IPS DF 19.7 (cell line): ENCODE results near the gene BOC.
"Not testable (repeated sequence)": the region's sequence is repeated elsewhere in the genome, so short reads cannot be mapped to it uniquely, and the experiment has no call there.

Source experiments
- DNase-seq: peaks from one replicate; pipeline ENCODE4 v3.0.0-alpha.2; 2013; ENCODE audit warnings: low read depth, low spot score

Gene BOC, protein sequence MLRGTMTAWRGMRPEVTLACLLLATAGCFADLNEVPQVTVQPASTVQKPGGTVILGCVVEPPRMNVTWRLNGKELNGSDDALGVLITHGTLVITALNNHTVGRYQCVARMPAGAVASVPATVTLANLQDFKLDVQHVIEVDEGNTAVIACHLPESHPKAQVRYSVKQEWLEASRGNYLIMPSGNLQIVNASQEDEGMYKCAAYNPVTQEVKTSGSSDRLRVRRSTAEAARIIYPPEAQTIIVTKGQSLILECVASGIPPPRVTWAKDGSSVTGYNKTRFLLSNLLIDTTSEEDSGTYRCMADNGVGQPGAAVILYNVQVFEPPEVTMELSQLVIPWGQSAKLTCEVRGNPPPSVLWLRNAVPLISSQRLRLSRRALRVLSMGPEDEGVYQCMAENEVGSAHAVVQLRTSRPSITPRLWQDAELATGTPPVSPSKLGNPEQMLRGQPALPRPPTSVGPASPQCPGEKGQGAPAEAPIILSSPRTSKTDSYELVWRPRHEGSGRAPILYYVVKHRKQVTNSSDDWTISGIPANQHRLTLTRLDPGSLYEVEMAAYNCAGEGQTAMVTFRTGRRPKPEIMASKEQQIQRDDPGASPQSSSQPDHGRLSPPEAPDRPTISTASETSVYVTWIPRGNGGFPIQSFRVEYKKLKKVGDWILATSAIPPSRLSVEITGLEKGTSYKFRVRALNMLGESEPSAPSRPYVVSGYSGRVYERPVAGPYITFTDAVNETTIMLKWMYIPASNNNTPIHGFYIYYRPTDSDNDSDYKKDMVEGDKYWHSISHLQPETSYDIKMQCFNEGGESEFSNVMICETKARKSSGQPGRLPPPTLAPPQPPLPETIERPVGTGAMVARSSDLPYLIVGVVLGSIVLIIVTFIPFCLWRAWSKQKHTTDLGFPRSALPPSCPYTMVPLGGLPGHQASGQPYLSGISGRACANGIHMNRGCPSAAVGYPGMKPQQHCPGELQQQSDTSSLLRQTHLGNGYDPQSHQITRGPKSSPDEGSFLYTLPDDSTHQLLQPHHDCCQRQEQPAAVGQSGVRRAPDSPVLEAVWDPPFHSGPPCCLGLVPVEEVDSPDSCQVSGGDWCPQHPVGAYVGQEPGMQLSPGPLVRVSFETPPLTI

GRCh38 chr3:113211330-113212149, at the start of gene BOC:
TSS of gene BOC (plus strand) at chr3:113211557. CDS start at chr3:113249803, 38,246 bp downstream.
- no peak for DNase-seq

DNA sequence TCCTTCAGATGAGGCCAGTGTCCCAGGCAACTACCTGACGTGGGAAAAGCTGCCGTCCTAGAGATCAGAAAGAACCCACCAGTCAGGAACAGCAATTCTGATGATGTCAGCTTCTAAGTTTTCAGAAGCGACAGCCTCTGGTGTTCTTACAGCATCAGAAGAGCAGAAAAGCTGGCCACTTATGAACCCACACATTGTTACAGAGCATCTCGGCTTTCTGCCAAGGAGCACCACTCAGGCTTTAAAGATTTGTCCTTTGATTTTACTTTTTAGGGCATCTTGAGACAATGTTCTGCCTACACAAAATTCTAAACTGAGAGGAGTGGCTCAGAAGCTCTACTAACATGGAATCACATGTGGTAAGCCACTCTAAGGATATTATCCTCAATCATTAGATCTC, 49.7 kb upstream of the BOC start:
- DNase-seq = no peak

DNA sequence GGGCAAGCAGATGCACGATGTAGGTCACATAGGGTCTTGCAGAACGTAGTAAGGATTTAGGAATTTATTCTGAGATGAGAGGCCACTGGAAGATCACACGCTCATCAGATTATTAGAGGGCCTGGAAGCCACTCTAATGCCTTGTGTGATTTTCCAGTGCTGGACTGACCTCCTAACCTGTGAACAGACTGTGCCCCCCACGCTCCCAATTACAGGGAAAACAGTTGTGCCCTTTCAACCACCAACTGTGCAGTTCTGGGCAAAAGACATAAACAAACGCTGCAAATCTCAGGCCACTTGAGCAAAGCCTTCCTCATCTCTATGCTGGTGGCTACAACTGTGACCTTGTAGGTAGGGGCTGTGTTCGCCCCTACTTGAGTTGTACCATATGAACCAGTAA, 48.2 kb upstream of the BOC start:
- no peak for DNase-seq

DNA sequence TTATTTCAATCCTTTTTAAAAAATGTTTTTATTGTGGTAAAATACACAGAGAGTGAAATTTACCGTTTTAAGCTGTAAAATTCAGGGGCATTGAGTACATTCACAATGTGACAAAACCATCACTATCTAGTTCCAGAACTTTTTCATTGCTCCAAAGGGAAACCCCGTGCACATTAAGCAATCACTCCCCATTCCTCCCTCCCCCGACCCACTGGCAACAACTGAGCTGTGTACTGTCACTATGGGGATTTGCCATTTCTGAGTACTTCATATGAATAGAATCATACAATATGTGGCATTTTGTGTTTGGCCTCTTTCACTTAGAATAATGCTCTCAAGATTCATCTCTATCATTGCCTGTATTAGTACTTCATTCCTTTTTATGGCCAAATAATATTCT, 45.5 kb upstream of the BOC start:
- DNase-seq = no peak

GRCh38 chr3:113166357-113166718, 45.0 kb upstream of the BOC start:
- DNase-seq = no peak

- no peak for DNase-seq
Measured at GRCh38 chr3:113166719-113167492, 44.5 kb upstream of the BOC start.

DNA sequence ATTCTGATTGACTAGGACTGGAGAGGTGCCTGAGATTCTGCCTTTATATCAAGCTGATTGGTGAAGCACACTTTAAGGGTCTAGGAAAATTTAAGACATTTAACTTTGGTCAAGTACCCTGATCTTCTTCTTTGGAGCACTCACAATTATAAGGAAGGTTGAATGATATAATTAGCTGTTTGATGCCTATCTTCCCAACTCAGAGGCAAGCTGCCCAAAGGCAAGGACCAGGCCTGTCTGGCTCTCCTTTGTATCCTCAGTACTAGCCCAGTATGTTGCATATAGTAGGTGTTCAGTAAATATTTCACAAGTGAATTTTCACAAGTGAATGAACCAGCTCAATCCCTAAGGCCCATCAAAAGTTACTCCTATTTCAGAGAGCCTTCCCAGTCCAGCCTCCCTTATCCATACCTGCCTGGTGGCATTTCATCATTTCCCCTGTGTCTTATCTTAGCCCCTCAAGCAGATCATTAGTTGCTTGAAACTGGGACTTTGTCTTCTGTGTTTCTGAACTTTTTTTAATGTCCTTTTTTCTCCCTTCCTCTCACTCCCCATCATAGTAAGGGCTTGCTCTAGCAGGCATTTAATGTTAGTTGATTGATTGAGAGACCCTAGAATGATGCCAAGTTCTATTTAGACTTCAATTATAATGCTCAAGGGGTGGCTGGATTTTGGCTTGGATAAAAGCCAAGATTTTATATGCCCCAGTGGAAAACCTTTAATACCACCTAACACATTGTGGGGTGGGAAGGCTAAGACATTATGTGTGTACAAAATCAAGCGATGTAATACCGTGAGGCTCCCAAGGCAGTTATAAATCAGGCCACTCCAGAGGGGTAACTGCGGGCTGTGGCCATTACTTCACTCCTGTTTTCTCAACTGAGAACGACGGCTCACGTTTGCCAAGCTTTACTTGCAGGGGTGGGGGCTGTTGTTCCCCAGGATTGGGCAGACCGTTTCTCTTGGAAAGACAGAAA, 43.2 kb upstream of the BOC start:
- no peak for DNase-seq

DNA sequence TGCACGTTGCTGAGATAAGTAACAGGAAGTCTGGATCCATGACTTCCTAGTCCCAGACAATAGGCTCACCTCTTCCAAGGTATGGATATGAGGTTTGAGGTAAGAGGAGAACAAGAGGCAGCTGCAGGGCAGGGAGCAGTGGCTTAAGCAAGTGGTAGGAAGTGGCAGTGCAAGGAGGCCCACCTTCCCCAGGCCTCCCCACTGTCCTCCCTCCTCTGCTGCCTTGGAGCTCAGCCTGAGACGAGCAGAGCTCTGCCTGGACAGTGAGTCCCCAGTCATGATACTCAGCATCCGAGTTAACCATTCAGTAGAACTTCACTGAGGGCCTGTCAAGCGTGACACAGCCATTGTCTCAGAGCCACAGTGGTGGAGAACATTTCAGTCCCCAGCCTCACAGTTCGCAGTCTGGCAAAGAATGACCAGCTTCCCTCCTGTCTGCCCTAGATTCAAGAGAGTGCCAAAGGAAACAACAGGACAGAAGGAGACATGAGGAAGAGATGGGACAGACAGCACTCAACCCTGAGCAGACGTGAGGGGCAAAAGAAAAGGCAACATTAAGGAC, 41.4 kb upstream of the BOC start:
- DNase-seq = no peak

- DNase-seq = no peak
Measured at GRCh38 chr3:113170771-113171170, 40.6 kb upstream of the BOC start.

DNA sequence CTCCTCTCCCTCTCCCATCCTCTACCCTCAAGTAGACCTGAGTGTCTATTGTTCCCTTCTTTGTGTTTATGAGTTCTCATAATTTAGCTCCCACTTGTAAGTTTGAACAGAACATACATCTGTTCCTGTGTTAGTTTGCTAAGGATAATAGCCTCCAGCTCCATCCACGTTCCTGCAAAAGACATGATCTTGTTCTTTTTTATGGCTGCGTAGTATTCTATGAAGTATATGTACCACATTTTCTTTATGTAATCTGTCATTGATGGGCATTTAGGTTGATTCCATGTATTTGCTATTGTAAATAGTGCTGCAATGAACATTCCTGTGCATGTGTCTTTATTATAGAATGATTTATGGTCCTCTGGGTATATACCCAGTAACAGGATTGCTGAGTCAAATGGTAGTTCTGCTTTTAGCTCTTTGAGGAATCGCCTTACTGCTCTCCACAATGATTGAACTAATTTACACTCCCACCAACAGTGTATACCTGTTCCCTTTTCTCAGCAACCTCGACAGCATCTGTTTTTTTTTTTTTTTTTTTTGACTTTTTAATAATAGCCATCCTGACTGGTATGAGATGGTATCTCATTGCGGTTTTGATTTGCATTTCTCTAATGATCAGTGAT, 39.6 kb upstream of the BOC start:
- not testable (repeated sequence) for DNase-seq

DNA sequence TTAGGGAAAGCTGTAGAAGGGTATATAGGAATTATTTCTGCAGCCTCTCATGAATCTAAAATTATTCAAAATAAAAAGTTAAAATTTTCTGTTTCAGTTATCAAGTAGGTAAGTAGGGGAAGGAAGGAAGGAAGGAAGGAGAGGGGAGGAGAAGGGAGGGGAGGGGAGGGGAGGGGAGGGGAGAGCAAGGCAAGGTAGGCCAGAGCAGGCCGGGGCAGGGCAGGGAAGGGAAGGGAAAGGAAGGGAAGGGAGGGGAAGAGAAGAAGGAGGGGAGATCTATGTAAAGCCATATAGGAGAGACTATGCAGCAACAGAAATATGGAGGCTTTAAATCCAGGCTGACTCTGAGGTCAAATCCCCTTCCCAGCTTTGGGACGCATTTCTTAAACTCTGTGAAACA, 38.3 kb upstream of the BOC start:
- no peak for DNase-seq

- no peak for DNase-seq
Measured at GRCh38 chr3:113174304-113174703, 37.1 kb upstream of the BOC start.

GRCh38 chr3:113174801-113175485, 36.4 kb upstream of the BOC start:
- DNase-seq = no peak

DNA sequence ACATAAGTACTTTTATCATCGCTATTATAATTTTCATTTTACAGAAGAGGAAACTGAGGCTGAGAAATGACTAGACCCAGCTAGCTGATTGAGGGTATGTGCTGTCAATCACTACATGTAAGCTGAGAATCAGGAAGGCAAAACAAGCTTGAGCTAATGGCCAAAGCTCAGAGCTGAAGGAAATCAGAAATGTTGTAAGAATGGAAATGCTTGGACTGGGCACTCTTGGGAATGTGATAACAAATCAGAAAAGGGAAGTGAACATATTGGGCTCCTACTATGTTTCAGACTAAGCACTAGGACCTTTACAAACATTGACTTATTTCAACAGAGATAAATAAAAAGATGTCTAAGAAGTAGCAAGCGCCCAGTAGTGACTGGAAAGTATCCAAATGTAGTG, 33.8 kb upstream of the BOC start:
- DNase-seq = no peak

DNA sequence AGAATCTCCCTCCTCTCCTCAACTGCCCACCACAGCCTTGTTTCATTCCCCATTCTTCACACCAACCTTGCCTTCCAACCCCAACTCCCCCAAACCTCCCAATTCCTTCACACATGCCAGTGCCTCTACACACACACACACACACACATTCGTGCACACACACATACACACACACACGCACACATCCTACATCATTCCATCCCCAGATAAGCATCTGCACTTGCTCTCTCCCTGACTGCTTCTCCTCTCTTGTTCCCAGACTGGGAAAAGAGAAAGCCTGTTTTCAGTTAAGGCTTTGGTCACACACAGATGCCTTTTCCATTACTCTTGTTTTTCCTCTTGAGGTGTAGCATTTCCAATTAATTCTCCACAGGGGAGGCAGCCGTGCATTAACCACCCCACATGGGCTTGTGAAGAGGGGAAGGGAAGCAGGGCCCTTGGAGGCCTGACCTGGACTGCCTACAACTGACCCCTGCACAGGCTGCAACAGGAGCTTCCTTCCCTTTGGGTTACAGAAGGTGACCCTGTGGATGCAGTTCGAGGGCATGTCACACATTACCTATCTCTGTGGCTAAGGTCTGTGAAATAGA, 32.0 kb upstream of the BOC start:
- DNase-seq = no peak

DNA sequence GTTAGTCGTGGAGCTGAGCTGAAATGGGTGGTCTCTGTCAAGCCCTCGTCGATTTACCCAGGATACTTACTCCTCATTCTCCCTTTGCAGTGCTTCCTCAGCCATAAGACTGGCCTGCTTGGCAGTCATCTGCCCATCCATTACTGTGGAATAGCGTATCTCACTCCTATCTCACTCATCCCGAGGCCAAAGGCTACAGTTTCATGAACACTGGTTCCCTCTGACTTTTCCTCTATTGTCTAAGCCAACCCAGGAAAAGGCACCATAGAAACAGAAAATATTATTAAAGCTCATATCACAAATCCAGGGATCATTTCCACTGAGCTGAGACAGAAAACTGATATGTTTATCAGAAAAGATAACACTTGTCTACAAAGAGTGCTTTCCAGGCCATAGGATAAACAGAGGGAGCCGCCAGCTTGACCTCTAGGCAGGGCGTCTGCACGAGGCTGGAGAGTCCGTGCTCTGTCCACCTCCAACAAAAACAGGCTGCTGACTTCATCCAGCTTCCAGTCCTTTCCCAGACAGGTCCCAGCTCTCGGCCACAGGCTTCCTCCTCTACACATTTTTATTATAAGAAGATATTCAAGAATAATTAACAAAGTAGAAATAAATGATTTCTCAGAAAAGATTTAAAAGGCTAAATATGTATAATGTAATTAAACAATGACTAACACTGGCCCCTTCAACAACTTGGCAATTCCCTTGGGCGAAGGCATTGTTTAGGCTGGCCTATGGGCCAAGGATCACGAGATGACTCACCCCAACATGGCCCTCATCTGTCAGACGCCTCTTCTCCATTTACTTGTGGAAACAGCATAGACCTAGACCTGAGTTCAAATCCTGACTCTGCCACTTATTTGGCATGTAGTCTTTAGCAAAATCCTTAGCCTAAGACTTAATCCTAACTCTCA, 27.4 kb upstream of the BOC start:
- no peak for DNase-seq
